ENCODE data around the gene ADRM1. TPM values are rescaled to one million over a fixed set of nuclear protein-coding genes. Genes with fewer than 3 reads are reported as not detected.

Gene ADRM1
- total RNA-seq, 1 donor from 2014 or later: 75.5 TPM

DNA sequence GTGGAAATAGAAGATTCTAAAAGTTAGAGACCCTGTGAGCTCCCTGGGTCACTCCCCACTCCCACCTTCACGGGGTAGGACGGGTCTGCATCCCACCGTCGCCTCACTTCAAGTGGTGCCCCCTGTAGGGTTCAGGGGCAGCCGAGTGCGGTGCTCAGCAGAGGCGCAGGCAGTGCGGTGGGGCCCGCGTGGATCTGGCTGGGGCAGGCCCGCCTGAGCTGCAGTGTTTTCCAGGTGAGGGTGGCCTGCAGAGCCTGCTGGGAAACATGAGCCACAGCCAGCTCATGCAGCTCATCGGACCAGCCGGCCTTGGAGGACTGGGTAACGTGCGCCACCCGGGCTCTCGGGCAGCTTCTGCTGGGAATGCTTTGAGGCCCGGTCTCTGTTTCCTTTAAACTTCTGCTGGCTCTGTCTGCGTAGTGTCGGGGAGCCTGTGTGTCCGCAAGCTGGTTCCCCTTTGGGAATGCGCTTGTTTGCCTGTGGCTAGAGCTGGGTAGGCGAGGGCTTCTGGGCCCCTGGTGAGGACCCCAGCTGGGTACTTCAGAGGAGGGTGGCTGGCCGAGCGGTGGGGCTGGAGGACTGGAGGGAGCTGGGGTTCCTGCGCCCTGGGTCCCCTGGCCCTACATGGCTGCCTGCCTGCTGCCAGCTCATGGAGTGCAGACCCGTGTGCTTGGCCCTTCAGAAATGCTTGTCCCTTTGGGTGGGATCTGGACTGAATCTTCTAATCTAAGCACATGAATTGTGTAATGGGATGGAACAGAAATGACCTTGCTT, 3.8 kb downstream of the ADRM1 start:
- intact Hi-C loops (cut with micrococcal nuclease): no loop called here
- DNase-seq (no peak), ATAC-seq (no peak)

- DNase-seq (no peak), ATAC-seq (no peak)
- intact Hi-C loops (cut with micrococcal nuclease): no loop called here
These were observed 4.7 kb downstream of the ADRM1 start for GRCh38 chr20:62307226-62308101.

DNA sequence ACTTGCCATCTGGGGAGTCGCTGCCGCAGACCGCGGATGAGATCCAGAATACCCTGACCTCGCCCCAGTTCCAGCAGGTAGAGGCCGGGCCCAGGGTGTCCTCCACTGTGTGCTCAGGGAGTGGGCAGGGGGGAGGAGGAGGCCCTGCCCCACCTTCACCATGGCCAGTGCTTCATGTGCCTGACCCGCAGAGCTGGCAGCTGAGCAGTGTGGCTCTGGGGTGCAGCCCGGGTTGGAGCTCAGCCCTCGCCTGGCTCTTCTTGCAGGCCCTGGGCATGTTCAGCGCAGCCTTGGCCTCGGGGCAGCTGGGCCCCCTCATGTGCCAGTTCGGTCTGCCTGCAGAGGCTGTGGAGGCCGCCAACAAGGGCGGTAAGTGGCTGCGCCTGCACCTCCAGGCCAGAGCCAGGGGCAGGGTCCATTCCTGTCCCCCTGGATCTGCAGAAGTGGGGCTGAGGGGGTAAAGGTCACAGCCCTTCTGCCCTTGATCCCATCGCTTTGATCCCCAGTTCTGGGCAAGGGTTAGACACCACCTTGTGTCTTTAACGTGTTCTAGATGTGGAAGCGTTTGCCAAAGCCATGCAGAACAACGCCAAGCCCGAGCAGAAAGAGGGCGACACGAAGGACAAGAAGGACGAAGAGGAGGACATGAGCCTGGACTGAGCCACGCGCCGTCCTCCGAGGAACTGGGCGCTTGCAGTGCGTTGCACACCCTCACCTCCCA, 5.5 kb downstream of the ADRM1 start:
- no peak for DNase-seq
- intact Hi-C loops (cut with micrococcal nuclease): no loop called here
- ATAC-seq: no peak

- ATAC-seq: no peak
- intact Hi-C loops (cut with micrococcal nuclease): no loop called here
- no peak for DNase-seq
These were observed 6.6 kb downstream of the ADRM1 start for GRCh38 chr20:62309198-62309944.

- intact Hi-C loops (cut with micrococcal nuclease): no loop called here
- ATAC-seq (no peak), DNase-seq (no peak)
These were observed 7.4 kb downstream of the ADRM1 start for GRCh38 chr20:62309947-62310756.

DNA sequence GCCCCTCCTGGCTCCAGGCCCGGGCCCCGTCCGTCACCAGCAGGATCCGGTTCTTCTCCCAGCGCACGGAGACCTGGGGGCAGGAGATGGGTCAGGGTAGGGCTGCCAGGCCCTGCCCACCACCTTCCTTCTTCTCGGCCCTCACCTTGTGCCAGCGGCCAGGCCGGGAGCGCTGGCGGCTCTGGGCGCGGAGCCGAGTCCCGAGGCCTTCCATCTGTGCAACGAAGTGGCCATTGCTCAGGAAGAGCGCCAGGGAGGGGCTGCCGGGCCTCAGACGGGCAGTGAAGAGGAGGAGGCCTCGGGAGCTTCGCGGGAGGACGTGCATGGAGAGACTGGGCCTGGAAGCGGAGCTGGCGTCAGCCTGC, 7.9 kb downstream of the ADRM1 start:
- intact Hi-C loops (cut with micrococcal nuclease): no loop called here
- DNase-seq (no peak), ATAC-seq (no peak)

DNA sequence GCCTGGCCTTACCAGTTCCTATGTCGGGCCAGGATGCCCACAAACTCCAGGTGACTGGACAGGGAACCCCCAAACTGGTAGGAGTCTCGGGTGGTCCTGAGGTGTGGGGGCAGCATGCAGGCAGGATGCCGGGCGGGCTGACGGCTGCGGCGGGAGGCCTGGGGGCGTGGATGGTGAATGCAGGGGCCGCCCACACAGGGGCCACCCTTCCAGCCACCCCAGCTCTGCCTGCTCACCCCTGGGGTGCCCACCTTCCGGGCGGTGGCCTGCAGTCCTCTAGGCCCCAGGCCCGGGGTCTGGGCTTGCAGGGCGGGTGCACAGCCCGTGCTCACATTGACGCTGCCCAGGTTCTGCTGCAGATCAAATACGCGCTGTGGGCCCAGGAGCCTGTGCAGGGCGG, 8.4 kb downstream of the ADRM1 start:
- DNase-seq (no peak), ATAC-seq (no peak)
- intact Hi-C loops (cut with micrococcal nuclease): no loop called here

DNA sequence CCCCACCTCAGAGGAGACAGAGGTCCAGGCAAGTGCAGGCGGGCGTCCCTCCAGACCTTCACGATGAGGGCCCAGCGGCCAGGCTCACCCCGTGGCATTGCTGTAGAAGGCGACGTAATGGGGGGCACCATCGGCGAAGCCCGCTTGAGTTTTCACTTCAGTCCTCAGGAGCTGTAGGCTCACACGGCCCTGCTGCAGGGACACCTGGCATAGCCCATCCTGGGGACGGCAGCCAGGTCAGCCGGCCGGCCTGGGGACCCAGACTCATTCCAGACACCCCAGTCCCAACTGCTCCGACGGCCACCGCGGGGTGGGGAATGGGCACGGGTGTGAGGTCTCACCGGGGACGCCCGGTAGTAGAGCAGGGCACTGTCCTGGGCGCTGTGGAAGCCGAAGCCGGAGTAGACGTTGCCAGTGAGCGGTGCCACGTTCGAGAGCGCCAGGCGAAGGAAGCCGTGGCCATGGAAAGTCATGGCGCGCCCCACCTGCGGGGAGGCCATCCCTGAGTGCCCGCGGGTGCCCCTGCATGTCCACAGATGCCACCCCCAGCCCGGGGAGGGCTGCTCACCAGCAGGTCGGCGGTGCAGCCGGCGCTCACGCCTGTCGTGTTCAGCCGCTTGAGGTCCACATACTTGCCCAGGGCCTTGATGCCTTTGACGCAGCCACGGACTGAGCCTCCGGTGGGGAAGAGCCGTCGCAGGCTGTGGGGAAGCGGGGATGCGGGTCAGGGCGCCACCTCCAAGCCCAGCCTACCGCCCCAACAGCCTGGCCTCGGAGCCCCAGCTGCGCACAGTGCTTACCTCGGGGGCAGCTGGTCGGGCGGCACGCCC, 9.2 kb downstream of the ADRM1 start:
- intact Hi-C loops (cut with micrococcal nuclease): no loop called here
- DNase-seq: no peak

GRCh38 chr20:62312662-62312977, 9.8 kb downstream of the ADRM1 start:
- ATAC-seq: no peak
- intact Hi-C loops (cut with micrococcal nuclease): no loop called here
- DNase-seq: no peak

More for the DNA sequence above, 9.2 kb downstream of the ADRM1 start:
- ATAC-seq: no peak

DNA sequence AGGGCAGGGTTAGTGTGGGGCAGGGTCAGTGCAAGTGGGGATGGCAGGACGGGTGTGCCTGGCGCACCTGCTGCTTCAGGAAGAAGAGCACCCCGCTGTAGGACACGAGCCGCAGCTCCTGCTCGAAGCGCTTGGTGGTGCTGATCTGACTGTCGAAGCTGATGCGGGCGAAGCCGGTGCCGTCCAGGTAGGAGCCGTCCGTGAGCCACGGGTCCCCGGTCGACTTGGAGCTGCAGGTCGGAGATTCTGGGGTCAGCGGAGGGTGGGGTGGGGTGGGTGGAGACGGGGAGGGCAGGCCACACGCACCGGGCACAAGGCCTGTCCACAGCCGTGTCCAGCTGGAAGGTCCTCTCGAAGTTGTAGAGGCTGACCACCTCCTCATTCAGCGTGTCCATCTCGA, 10.2 kb downstream of the ADRM1 start:
- DNase-seq: no peak
- intact Hi-C loops (cut with micrococcal nuclease): no loop called here
- ATAC-seq: no peak

GRCh38 chr20:62313460-62314338, 10.9 kb downstream of the ADRM1 start:
- no peak for ATAC-seq
- intact Hi-C loops (cut with micrococcal nuclease): no loop called here
- no peak for DNase-seq

DNA sequence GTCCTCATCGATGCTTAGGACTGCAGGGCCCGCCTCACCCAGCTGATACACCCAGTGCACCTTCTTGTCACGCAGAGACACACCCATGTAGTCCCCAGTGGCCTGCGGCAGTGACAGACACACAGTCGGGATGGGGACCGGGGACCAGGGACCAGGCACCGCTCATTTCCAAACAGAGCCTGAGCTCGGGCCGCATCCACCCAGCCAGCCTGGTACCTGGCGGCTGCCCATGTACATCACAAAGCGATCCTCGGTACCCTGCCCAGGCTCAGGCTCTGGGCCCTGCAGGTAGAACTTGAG, 11.5 kb downstream of the ADRM1 start:
- DNase-seq (no peak), ATAC-seq (no peak)
- intact Hi-C loops (cut with micrococcal nuclease): no loop called here

GRCh38 chr20:62314711-62315302, 12.0 kb downstream of the ADRM1 start:
- DNase-seq (no peak), ATAC-seq (no peak)
- intact Hi-C loops (cut with micrococcal nuclease): no loop called here

DNA sequence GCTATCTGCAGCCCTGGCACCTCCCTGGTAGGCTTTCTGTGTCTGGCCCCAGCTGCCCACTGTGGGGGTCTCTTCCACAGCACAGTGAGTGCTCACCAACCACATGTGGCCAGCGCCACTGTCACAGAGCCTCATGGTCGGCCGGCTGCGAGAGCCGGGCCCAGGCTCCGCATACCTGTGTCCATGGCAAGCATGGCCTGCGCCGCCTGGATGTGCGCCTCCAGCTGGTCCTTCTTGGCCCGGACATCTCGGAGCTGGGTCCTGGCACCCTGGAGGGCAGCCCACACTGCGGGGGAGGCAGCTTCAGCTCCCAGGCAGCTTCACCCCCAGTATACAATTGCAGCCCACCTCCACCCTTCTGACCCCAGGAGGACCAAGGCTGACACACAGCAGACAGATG, 13.0 kb downstream of the ADRM1 start:
- no peak for DNase-seq
- ATAC-seq: no peak
- intact Hi-C loops (cut with micrococcal nuclease): no loop called here

DNA sequence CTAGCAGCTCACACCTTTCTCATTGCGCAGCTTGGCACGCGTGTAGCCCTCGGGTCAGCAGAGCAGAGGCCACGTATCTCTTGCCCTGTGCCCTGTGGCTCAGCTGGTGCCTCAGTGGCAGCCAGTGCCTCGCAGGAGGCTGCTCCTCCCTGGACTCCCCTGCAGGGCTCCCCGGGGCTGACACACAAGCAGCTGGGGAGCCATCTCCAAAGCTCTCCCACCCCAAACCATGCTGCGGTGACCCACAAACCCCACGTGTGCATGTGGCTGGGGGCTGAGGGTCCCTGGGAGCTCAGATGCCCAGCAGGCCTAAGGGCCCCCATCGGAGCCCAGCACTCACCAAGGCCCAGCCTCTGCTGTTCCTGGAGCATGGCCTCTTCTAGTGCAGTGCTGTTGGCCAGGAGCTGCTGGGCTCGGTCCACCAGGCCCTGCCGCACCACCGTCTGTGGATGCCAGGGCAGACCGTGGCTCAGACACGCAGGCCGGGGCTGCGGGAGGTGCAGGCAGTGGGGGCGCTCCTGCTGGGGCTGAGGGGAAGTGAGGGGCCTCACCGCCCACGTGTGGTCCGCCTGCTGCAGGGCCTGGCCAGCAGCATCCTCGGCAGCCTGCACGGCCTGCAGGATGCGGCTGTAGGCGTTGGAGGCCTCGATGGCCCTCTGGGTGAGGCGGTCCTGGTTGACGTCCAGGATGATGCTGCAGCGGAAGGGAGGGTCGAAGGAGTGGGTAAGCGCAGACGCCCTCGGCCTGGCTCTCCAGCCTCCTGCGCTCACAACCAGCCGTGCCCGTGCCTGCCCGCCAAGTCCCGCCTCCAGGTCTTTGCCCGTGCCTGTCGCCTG, 13.8 kb downstream of the ADRM1 start:
- intact Hi-C loops (cut with micrococcal nuclease): no loop called here
- DNase-seq: no peak
- ATAC-seq: no peak

DNA sequence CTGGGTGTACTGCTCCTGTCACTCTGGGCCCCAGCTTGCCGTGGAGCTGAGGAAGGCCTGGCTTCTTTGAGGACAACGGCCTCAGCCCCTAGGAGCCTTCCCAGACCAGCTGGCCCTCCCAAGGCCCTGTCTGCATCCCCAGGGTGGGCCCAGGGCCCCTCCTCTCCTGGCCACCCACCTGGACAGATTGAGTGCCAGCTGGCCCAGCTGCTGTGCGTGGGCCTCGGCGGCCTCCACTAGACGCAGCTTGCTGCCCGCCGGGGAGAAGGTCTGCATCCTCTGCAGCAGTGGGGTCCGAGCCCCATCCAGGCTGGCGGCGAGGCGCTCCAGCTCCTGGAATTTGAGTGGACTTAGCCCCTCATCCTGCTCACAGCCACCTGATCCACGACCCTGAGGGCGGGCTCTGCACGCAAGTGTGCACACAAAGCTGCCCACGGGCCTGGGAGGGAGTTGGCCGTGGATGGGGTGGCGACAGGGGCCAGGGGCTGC, 14.4 kb downstream of the ADRM1 start:
- ATAC-seq: no peak

More for the DNA sequence above, 14.4 kb downstream of the ADRM1 start:
- intact Hi-C loops (cut with micrococcal nuclease): no loop called here
- DNase-seq: no peak

Measured in left ventricle myocardium superior (tissue), 1 donor.